GM10847 (cell line): ENCODE results near the gene MTHFSD.

Source experiments
- POLR2A ChIP-seq: IDR thresholded peaks from 2 replicates; pipeline ENCODE4 v1.6.1; 2011; ENCODE audit not compliant: insufficient read length; ENCODE audit errors: extremely low read depth

The MTHFSD gene

DNA sequence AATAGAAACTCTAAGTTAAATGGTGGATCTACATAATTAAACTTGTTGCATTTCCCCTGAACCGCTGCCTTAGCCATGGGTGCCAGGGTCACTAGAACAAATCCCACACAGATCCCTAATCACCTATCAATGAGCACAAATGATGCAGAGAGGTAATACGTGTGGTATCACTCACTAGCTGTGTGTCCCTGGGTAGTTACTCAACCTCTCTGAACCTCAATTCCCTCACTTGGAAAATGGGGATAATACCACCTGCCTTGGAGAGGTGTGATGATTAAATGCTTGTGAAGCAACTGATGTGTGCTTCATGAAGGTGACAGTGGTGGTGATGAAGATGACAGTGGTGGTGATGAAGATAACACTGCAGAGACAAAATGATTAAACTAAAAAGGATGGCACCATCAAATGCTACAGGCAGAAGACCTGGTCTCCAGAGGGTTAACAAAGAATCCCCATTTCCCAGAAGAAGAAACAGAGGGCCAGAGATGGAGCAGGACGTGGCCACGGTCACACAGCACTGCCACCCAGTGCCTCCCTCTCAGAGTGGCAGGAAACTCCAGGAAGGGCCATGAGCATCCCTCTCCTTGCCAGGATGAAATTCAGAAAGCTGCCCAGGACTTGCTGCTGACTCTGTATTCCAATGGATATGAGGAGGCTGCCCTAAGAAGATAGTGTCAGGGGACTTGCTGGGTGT is 62.6 kb downstream of the MTHFSD start:
- TF ChIP-seq POLR2A, result no peak

DNA sequence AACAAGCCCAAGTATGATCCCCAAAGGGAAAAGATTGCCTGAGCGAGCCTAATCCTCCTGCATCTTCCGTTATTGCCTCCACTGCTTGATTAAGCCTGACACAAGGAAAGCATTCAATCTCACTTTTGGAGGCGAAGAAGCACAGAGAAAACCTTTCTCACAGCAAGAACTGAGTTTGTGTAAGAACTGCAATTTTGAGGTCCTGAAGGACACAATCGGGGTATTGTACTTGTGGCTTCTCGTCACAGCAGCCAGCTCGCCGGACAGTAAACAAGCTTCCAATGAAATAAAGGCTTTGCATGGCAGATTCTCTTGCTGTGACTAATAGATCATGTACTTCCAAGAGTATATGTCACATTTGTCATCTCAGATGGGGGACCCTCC is 63.4 kb downstream of the MTHFSD start:
- TF ChIP-seq POLR2A, result no peak

DNA sequence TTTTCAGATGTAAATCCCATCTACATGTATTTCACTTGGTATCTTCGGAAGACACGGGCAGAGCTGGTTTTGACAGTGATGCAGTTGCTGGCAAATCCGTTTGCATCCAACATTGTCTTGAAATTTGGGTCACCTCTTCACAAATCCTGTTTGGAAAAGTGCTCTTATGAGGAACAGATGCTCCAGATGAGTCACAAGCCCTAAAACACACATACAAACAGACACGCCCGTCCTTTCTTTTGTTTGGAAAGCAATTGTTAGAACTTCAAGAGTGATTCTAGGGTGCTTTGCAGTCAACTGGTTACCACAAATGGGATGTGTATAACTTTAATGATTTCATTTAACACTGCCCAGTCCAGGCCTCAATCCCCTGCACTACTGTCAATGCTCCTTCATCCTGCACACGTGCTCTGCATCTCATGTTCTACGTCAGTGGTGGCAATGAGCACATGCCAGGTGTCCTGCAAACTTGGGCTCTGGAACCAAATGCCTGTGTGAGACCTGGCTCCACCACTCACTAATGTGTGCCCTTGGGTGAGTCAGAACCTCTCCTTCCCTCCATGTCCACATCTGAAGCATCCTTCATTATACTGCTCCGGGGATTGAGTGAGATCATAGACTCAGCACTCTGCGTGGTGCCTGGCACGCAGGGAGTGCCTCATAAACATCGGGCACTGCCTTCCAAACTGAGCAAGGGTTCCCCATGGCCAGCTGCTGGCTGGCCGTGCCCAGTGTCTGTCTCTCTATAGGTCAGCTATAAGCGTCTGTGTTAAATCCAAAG is 64.0 kb downstream of the MTHFSD start:
- TF ChIP-seq POLR2A, result no peak

DNA sequence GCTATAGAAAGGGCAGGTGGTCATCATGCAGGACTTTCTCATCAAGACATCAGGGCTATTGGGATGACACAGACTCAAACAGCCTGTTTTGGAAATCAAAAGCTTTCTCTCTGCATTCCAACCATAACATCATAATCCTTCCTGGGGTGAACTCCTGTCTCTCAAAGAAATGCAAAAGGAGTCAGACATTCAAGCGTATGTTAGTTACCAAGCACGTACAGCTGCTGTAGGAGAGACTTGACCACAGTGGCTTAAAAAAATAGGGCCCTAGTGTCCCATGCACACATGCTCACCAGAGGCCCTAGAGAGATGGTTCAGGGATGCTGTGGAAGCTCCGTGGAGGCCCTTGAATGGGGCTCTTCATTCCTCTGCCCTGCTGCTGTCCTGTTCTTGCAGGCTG is 69.3 kb downstream of the MTHFSD start:
- TF ChIP-seq POLR2A, result no peak

DNA sequence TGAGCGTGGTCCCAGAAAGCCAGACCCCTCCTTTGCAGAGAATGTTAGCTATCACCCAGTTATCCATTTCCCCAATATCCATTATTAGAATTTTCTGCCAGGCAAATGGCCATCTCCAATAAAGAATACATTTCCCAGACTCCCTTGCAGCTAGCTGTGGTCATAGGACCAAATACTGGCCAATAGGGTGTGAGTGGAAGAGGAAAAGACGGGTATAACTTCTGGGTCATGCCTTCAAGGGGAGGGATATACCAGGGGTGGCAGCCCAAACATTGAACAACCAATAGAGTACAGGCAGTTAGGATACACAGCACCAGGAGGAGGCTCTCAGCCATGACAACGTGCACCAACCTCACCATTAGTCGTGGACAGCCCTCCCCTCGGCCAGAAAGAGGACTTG is 70.8 kb downstream of the MTHFSD start:
- TF ChIP-seq POLR2A, result no peak

DNA sequence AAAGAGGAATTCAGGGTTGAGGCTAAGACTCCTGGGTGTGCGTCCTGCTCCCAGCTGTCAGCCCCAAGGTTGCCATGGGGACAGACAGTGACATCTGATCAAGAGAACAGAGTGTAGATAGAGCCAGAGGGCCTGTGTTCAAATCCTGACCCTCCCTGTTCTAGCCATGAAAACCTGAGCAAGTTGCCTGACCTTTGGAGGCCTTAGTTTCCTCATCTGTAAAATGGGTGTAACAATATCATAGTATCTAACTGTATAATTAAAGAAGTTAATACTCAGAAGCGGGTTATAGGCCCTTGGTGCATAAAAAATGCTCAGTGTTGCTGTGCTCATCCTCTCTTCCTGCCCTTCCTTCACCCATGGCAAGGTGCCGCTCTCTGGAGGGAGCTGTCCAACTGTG is 73.4 kb downstream of the MTHFSD start:
- no peak for TF ChIP-seq POLR2A

DNA sequence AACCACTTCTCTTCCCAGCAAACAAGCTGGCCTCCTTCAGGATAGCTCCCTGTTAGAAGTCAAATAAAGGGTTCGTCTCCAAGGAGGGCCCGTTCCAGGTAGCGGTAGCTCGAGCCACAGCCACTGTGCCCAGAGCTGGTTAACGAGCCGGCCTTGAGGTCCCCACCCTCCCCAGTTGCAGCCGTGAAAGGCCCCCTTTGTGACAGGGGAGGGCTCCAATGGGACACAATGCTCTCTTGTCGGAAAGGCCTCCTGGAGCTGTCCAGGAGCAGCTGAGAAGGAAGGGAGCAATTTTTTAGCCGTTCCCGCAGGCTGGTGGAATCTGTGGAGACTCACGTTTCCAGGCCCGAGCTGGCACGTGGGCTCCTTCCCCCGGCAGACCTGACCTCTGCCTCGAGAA is 74.6 kb downstream of the MTHFSD start:
- no peak for TF ChIP-seq POLR2A
